Panc1 (cell line): ENCODE measurements around the gene NUDT16L1.

Source experiments
- REST ChIP-seq, 2 experiments: IDR thresholded peaks; 2 replicates each; pipeline ENCODE4 v1.6.1; 2011 to 2012; ENCODE audit warnings: low read depth in 2 of 2, control low read depth in 1 of 2, low read length in 1 of 2, mild to moderate bottlenecking in 1 of 2, moderate library complexity in 1 of 2; ENCODE audit not compliant: insufficient read depth in 1 of 2
- TF ChIP-seq, protein P1 (sequence below): fragments of 450-650 bp; IDR thresholded peaks from 2 replicates; pipeline ENCODE4 v1.5.1; 2017; ENCODE audit warnings: mild to moderate bottlenecking

DNA sequence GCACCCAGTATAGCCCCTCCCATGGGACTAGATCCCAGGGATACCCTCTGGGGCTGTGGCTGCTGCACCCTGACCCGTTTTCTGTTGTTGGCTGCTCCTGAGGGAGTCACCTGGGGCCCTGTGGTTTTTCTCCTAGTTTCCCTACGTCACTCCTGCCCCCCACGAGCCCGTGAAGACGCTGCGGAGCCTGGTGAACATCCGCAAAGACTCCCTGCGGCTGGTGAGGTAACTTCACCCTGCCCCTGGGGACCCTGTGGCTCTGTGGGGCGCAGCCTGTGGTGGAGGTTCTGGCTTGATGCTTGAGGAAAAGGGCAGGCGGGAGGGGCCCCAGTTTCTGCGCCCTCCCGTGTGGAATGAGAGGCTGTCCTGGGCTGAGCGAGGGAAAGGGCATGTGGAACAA is 41.5 kb upstream of the NUDT16L1 start:
- no peak for TF ChIP-seq REST (IDR thresholded peaks at IDR 0.05; ENCODE audit: insufficient read depth in 1 of 2, low read depth in 2 of 2, low read length in 1 of 2)
- TF ChIP-seq, protein P1, sequence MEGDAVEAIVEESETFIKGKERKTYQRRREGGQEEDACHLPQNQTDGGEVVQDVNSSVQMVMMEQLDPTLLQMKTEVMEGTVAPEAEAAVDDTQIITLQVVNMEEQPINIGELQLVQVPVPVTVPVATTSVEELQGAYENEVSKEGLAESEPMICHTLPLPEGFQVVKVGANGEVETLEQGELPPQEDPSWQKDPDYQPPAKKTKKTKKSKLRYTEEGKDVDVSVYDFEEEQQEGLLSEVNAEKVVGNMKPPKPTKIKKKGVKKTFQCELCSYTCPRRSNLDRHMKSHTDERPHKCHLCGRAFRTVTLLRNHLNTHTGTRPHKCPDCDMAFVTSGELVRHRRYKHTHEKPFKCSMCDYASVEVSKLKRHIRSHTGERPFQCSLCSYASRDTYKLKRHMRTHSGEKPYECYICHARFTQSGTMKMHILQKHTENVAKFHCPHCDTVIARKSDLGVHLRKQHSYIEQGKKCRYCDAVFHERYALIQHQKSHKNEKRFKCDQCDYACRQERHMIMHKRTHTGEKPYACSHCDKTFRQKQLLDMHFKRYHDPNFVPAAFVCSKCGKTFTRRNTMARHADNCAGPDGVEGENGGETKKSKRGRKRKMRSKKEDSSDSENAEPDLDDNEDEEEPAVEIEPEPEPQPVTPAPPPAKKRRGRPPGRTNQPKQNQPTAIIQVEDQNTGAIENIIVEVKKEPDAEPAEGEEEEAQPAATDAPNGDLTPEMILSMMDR = no peak
